ENCODE measurements around the gene CCT3. TPM values are rescaled to one million over a fixed set of nuclear protein-coding genes. Genes with fewer than 3 reads are reported as not detected.

The CCT3 gene
- total RNA-seq, 1 experiment from 2014 or later, result 340 TPM

GRCh38 chr1:156378557-156378956 is 40.5 kb upstream of the CCT3 start:
- CTCF ChIA-PET, result interaction anchor here (0.8 to 1.6 kb wide), 4 partner anchors 7 to 79 kb away, joined by 3 to 6 read pairs (median 4); no protein-coding TSS in a partner anchor
- no peaks in the 10 kb centered on the region for H3K9me3 Mint-ChIP-seq (ENCODE audit: unreplicated experiment)
- TF ChIP-seq CTCF (IDR thresholded peaks at IDR 0.05; ENCODE audit: insufficient read depth in 1 of 2, low read depth in 1 of 2, low read length in 1 of 2, severe bottlenecking in 1 of 2, unreplicated experiment in 1 of 2), result no peak
- no peaks in the 10 kb centered on the region for H3K36me3 Mint-ChIP-seq (ENCODE audit: insufficient read depth, unreplicated experiment)
- no peak overlapping the region for H3K4me3 ChIP-seq (ENCODE audit: low read depth, low read length)
- BruUV-seq (replicated peaks), result no TSS peak
- POLR2A ChIA-PET, result no interaction called here
- H3K27me3 ChIP-seq (replicated peaks; ENCODE audit: control insufficient read depth, insufficient read depth, low read length), result no peaks in the 10 kb centered on the region
- H3K4me1 ChIP-seq, result peaks cover 28% of the 10 kb centered on the region
- H3K9me3 ChIP-seq, result no peaks in the 10 kb centered on the region
- no peaks in the 10 kb centered on the region for H3K27me3 Mint-ChIP-seq (ENCODE audit: insufficient read depth, unreplicated experiment)
- no peak overlapping the region for H3K27ac Mint-ChIP-seq (ENCODE audit: unreplicated experiment)
- DNase-seq, result no peak
- intact Hi-C loops (cut with micrococcal nuclease; ENCODE audit: unreplicated experiment), result loop anchor here (2.0 kb wide), 1 partner anchor 22 kb away; no protein-coding TSS in a partner anchor
- H3K4me3 Mint-ChIP-seq (ENCODE audit: unreplicated experiment), result no peak overlapping the region
- H3K4me1 Mint-ChIP-seq (ENCODE audit: low read depth, unreplicated experiment), result peaks cover 6% of the 10 kb centered on the region
- H3K36me3 ChIP-seq (ENCODE audit: control insufficient read depth, insufficient read depth, low read length), result no peaks in the 10 kb centered on the region

DNA sequence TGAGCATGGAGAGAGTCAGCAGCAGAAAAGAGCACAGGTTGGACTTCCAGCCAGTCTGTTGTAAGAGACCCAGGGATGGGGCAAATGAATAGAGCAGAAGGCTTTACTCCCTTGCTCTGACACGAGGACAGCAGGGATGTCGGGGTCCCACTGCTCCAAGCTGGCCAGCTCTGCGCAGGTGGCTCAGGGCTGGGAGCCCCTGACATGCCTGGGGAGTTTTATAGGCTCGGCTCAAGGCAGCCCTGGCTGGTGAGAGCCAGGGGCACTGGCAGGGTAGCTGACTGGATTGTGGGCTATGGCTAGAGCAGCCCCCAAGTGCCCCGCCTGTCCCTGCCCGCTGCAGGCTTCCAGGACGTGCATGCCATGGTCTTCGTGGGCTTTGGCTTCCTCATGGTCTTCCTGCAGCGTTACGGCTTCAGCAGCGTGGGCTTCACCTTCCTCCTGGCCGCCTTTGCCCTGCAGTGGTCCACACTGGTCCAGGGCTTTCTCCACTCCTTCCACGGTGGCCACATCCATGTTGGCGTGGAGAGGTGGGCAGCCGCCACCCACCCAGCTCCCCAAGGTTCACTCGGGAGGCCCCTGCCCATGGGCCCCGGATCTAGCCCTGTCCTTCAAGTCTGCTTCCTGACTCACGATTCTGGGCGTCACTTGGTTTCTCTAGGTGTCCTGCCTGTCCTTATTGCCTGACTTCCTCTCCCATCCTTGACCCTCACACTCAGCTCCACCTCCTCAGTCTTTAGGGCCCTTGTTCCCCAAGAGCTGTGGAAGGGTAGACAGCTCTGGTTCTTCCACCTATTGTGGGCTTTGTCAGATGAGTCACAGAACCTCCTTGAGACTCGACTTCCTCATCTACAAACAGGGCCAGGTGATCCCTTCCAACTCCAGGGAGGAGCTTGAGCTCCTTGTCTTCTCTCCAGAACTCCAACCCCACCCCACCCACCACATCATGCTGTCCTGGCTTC is 39.1 kb upstream of the CCT3 start:
- Histone ChIP-seq H3K4me3 (ENCODE audit: low read depth, low read length) (no peak overlapping the region), H3K36me3 (ENCODE audit: control insufficient read depth, insufficient read depth, low read length) (no peaks in the 10 kb centered on the region), H3K4me1 (peaks cover 38% of the 10 kb centered on the region), H3K9me3 (no peaks in the 10 kb centered on the region), H3K27me3 (replicated peaks; ENCODE audit: control insufficient read depth, insufficient read depth, low read length) (no peaks in the 10 kb centered on the region)
- ChIA-PET CTCF (interaction anchor here (0.5 to 1.5 kb wide), 5 partner anchors 9 to 69 kb away, joined by 3 to 4 read pairs (median 3); no protein-coding TSS in a partner anchor), POLR2A (no interaction called here)
- no peaks in the 10 kb centered on the region for H3K36me3 Mint-ChIP-seq (ENCODE audit: insufficient read depth, unreplicated experiment)
- H3K27me3 Mint-ChIP-seq (ENCODE audit: insufficient read depth, unreplicated experiment), result no peaks in the 10 kb centered on the region
- intact Hi-C loops (cut with micrococcal nuclease; ENCODE audit: unreplicated experiment), result no loop called here
- H3K9me3 Mint-ChIP-seq (ENCODE audit: unreplicated experiment), result no peaks in the 10 kb centered on the region
- BruUV-seq (replicated peaks), result no TSS peak
- no peak overlapping the region for H3K4me3 Mint-ChIP-seq (ENCODE audit: unreplicated experiment)
- peak overlapping the region; percentile 47 for H3K27ac Mint-ChIP-seq (ENCODE audit: unreplicated experiment)
- no peak for DNase-seq
- H3K4me1 Mint-ChIP-seq (ENCODE audit: low read depth, unreplicated experiment), result peaks cover 6% of the 10 kb centered on the region
- TF ChIP-seq CTCF (IDR thresholded peaks at IDR 0.05; ENCODE audit: insufficient read depth in 1 of 2, low read depth in 1 of 2, low read length in 1 of 2, severe bottlenecking in 1 of 2, unreplicated experiment in 1 of 2), result no peak

DNA sequence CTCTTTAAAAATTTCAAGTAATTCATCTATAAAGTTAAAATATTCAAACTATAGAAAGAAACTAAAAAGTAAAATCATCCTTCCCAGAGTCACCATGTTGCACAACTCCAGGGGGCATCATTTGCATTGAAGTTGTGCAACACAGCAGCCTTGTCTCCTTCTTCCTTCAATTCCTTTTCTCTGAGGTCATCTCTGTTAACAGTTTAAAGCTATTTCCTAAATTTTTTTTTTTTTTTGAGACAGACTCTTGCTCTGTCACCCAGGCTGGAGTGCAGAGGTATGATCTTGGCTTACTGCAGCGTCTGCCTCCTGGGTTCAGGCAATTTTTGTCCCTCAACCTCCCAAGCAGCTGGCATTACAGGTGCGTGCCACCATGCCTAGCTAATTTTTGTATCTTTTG is 38.1 kb upstream of the CCT3 start:
- no peaks in the 10 kb centered on the region for H3K27me3 Mint-ChIP-seq (ENCODE audit: insufficient read depth, unreplicated experiment)
- no peaks in the 10 kb centered on the region for H3K36me3 ChIP-seq (ENCODE audit: control insufficient read depth, insufficient read depth, low read length)
- no peak overlapping the region for H3K4me3 Mint-ChIP-seq (ENCODE audit: unreplicated experiment)
- H3K4me1 Mint-ChIP-seq (ENCODE audit: low read depth, unreplicated experiment), result peaks cover 6% of the 10 kb centered on the region
- H3K27me3 ChIP-seq (replicated peaks; ENCODE audit: control insufficient read depth, insufficient read depth, low read length), result no peaks in the 10 kb centered on the region
- no peaks in the 10 kb centered on the region for H3K9me3 ChIP-seq
- peaks cover 49% of the 10 kb centered on the region for H3K4me1 ChIP-seq
- H3K36me3 Mint-ChIP-seq (ENCODE audit: insufficient read depth, unreplicated experiment), result no peaks in the 10 kb centered on the region
- TF ChIP-seq CTCF (IDR thresholded peaks at IDR 0.05; ENCODE audit: insufficient read depth in 1 of 2, low read depth in 1 of 2, low read length in 1 of 2, severe bottlenecking in 1 of 2, unreplicated experiment in 1 of 2), result peak in 1 of 2 experiments; percentile 6
- H3K27ac Mint-ChIP-seq (ENCODE audit: unreplicated experiment), result no peak overlapping the region
- H3K4me3 ChIP-seq (ENCODE audit: low read depth, low read length), result no peak overlapping the region
- H3K9me3 Mint-ChIP-seq (ENCODE audit: unreplicated experiment), result no peaks in the 10 kb centered on the region
- POLR2A ChIA-PET, result no interaction called here
- intact Hi-C loops (cut with micrococcal nuclease; ENCODE audit: unreplicated experiment), result no loop called here
- CTCF ChIA-PET, result interaction anchor here (0.6 to 1.7 kb wide), 5 partner anchors 10 to 139 kb away, joined by 3 to 11 read pairs (median 4); no protein-coding TSS in a partner anchor
- no TSS peak for BruUV-seq (replicated peaks)
- no peak for DNase-seq

Measured in Caco-2 (cell line).